Subcutaneous abdominal adipose tissue (tissue), 5 donors: ENCODE results near the gene ATXN7L1.

Source experiments
- H3K27ac ChIP-seq: one replicate; pipeline ENCODE4 v1.7.0; 2013; ENCODE audit warnings: low read depth, mild to moderate bottlenecking, inconsistent platforms, low read length, moderate library complexity
- H3K27me3 ChIP-seq, 5 donors: one replicate each; pipeline ENCODE4 v1.7.0; 2013; ENCODE audit warnings: low read length in 5 of 5, inconsistent platforms in 1 of 5; ENCODE audit not compliant: control insufficient read depth in 5 of 5, insufficient read depth in 4 of 5
- H3K36me3 ChIP-seq, 5 donors: one replicate each; pipeline ENCODE4 v1.7.0; 2013; ENCODE audit warnings: low read length in 5 of 5; ENCODE audit not compliant: control insufficient read depth in 5 of 5, insufficient read depth in 5 of 5
- H3K4me1 ChIP-seq, 5 donors: one replicate each; pipeline ENCODE4 v1.7.0; 2013; ENCODE audit warnings: low read length in 5 of 5, mild to moderate bottlenecking in 3 of 5, moderate library complexity in 1 of 5; ENCODE audit not compliant: control insufficient read depth in 5 of 5, insufficient read depth in 5 of 5
- H3K4me3 ChIP-seq, 5 donors: one replicate each; pipeline ENCODE4 v1.7.0; 2013; ENCODE audit warnings: low read length in 5 of 5, low read depth in 1 of 5
- H3K9ac ChIP-seq, 5 donors: one replicate each; pipeline ENCODE4 v1.7.0; 2013; ENCODE audit warnings: low read length in 5 of 5, mild to moderate bottlenecking in 4 of 5, moderate library complexity in 3 of 5
- H3K9me3 ChIP-seq, 5 donors: one replicate each; pipeline ENCODE4 v1.7.0; 2013; ENCODE audit warnings: low read length in 5 of 5; ENCODE audit not compliant: control insufficient read depth in 5 of 5
- donor health status: healthy.
- donor health status: healthy.
- donor health status: healthy.
- donor health status: healthy.
- donor health status: healthy.

Gene ATXN7L1

DNA sequence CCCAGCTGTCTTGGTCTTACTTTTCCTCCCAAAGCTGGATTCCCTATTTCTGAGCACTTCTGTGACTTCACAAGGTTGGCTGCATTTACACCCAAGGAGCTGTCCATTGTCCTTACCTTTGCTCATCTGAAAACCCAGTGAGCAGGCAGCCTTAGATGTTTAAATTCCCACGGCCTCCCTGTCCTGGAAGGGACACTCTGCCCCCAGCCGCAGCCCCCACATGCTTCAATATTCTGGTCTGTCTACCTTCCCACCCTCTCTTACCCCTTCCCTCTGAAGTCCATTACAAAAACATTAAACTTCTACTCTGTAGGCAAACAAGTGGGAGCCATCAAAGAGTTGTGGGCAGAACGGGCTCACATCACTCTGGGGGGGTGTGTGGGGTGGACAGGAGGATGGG is 221.3 kb downstream of the ATXN7L1 start:
- no peaks in the 10 kb centered on the region for H3K27me3 ChIP-seq
- H3K4me1 ChIP-seq = peaks cover 6 to 17% (median 13%) of the 10 kb centered on the region in 5 donors
- H3K4me3 ChIP-seq = no peak overlapping the region
- H3K9ac ChIP-seq = no peak overlapping the region
- H3K36me3 ChIP-seq = peaks cover 0 to 18% (median 8%) of the 10 kb centered on the region in 5 donors
- no peaks in the 10 kb centered on the region for H3K9me3 ChIP-seq
- no peak overlapping the region for H3K27ac ChIP-seq

DNA sequence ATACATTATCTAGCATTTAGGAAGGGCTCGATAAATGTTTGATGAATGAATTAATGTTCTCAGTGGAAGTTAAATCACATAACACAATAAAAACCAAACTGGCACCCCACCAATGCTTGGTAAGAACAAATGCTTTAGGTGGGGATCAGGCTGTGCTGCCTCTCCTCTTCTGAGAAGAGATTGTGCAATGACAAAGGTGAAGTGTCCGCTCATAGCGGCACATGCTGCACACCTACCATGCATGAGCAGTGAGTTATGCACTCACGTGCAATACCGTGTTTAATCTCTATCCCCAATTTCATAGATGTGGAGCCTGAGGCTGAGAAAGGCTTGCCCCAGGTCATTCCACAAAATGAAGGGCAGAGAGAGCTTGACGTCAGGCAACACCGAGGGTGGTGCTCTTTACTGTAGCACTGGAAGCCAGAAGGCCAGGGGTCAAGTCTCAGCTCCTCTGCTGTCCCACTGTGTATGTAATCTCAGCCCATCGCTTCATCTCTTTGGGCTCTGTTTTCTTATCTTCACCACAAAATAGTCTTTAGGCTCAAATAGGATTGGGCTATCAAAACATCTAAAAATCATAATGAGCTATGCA is 222.2 kb downstream of the ATXN7L1 start:
- Histone ChIP-seq H3K27ac (no peak overlapping the region), H3K4me1 (peaks cover 6 to 17% (median 13%) of the 10 kb centered on the region in 5 donors), H3K4me3 (no peak overlapping the region)

DNA sequence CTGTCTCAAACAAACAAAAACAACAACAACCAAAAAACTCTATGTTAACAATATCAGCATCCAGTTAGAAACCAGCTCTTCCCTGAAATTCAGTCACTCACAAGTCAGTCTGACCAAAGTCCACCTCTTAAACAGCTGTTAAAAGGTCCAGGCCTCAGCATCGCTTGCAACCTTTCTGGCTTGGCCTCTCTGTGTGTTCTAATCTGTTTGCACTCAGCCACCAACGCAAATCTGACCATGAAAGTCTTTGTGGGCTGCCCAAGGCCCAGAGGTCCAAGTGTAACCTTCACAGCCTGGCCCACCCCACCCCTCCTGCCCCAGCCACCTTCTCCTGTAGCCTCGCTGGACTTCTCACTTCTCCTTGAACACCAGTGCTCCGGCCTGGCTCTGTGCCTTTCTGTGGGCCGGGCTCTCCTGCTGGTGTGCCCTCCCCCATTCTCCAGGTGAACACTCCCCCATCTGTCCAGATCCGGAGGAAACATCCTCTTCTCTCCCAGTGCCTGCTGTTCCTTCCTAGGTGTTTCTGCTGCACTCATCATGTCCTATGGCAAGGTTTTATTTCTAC is 222.9 kb downstream of the ATXN7L1 start:
- H3K36me3 ChIP-seq = peaks cover 0 to 18% (median 3%) of the 10 kb centered on the region in 5 donors
- H3K9ac ChIP-seq = no peak overlapping the region
- no peak overlapping the region for H3K4me3 ChIP-seq
- H3K9me3 ChIP-seq = no peaks in the 10 kb centered on the region
- no peak overlapping the region for H3K27ac ChIP-seq
- peaks cover 6 to 17% (median 13%) of the 10 kb centered on the region in 5 donors for H3K4me1 ChIP-seq
- no peaks in the 10 kb centered on the region for H3K27me3 ChIP-seq

More for the DNA sequence above, 222.2 kb downstream of the ATXN7L1 start:
- no peaks in the 10 kb centered on the region for H3K9me3 ChIP-seq
- no peaks in the 10 kb centered on the region for H3K27me3 ChIP-seq
- H3K36me3 ChIP-seq = peaks cover 0 to 17% (median 5%) of the 10 kb centered on the region in 5 donors
- H3K9ac ChIP-seq = no peak overlapping the region

DNA sequence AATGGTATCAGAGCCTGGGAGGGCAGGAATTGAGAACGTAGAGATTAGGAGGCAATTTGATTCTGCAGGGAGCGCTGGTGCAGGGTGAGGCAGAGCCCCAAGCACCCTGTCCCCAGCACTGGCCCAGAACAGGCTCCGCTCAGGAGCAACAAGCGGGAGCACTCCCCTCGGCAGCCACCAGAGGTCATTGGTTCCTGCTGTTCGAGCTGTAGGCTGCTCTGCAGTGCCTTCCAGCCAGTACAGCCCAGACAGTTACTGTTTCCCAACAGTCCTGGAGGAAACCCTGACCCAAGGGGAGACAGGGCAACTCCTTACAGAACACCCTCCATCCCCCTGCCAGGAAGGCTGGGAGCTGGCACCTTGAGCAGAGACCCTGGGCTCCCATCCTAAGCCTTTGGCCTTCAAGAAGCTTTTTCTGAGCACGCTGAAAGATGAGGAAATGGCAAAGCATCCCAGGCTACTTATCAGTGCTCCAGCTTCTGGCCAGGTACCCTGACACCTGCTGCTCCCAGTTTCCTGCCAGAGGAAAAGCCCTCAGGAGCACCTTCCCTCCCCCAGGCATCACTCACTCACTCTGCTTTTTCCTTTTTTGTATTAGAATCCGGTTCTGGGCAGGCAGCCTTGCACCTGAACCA is 223.9 kb downstream of the ATXN7L1 start:
- no peak overlapping the region for H3K27ac ChIP-seq
- H3K4me3 ChIP-seq = no peak overlapping the region
- H3K4me1 ChIP-seq = peaks cover 6 to 22% (median 13%) of the 10 kb centered on the region in 5 donors
- H3K9me3 ChIP-seq = no peaks in the 10 kb centered on the region
- H3K27me3 ChIP-seq = no peaks in the 10 kb centered on the region
- peaks cover 0 to 18% (median 3%) of the 10 kb centered on the region in 5 donors for H3K36me3 ChIP-seq
- no peak overlapping the region for H3K9ac ChIP-seq

DNA sequence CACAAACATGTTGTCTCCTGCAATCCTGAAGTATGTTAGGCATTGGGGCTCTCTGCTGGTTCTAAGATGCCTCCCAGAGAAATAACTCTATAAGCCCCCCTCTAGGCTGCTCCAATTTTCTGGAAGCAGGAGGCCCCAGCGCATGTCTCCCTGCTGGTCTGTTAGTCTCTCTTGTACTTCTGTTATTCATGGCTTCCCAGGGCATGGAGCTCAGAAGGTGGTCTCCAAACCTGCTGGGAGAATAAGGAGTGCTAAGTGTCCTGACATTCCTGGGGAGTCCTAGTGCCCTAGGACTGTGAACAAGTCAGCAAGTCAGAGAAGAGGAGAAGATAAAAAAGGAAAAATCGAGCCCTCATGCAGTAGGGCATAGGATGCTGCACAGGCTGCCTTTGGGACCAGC is 224.6 kb downstream of the ATXN7L1 start:
- Histone ChIP-seq H3K36me3 (peaks cover 0 to 18% (median 3%) of the 10 kb centered on the region in 5 donors), H3K27ac (no peak overlapping the region), H3K9me3 (no peaks in the 10 kb centered on the region), H3K4me1 (peaks cover 6 to 22% (median 13%) of the 10 kb centered on the region in 5 donors), H3K9ac (no peak overlapping the region), H3K27me3 (no peaks in the 10 kb centered on the region), H3K4me3 (no peak overlapping the region)

DNA sequence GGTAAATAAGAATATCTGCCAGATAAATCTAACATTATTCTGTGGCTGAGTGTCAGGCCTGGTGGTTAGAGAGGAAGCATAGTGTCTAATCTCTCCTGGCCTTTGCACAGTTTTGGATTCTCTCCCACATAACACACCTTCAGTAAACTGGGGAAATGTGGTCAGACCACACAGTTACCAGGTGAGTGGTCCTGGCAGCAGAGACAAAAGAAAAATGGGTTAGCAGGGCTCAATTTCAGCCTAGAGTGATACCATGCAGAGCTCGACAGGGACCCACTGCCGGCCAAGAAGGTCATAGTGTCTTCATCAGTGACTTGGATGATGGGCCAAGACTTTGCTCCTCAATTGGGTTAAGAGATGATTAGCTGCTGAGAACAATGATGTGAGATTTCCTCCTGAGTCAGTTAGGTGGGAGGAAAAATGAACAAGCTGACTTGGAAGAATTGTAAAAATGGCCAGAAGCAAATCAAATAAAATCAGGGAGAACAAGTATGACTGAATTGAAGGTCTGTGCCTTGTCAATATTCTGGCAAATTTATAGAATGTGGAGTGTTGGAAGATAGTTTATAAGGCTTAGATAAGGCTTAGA is 225.9 kb downstream of the ATXN7L1 start:
- H3K27ac ChIP-seq = no peak overlapping the region
- H3K4me1 ChIP-seq = peaks cover 4 to 13% (median 6%) of the 10 kb centered on the region in 5 donors
- no peak overlapping the region for H3K9ac ChIP-seq
- H3K4me3 ChIP-seq = no peak overlapping the region
- H3K9me3 ChIP-seq = no peaks in the 10 kb centered on the region
- no peaks in the 10 kb centered on the region for H3K27me3 ChIP-seq
- H3K36me3 ChIP-seq = peaks cover 0 to 18% (median 3%) of the 10 kb centered on the region in 5 donors

DNA sequence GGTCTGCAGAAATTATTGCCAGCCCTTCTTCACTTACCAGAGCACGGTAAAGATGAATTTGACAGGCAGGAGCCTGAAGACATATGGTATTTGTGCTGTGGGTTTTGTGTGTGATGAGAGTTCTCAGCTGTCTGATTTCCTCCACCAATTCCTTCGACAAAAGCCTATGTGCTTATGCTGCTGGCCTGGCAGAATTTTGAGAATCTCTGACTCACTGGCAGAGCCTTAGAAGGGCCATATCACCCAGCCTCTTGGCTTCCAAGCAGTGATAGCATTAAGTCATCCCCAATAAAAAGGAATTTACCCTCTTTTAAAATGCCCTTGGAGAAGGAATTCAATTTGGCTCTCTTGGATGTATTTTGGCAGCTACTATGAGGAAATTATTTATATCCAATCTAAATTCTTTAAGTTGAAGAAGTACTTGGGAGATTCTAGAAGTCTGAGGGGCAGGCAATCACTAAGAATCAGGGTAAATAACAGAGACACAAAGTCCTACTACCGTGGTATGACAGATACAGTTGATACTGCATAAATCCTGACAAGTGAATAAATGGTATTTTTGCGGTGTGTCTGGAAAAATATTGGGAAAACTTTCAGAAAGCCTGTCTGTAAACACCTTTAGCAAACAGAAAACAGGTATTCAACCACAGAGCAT is 226.5 kb downstream of the ATXN7L1 start:
- Histone ChIP-seq H3K9ac (no peak overlapping the region), H3K27ac (no peak overlapping the region), H3K36me3 (peaks cover 0 to 18% (median 3%) of the 10 kb centered on the region in 5 donors), H3K9me3 (no peaks in the 10 kb centered on the region), H3K4me1 (peaks cover 0 to 10% (median 3%) of the 10 kb centered on the region in 5 donors), H3K27me3 (no peaks in the 10 kb centered on the region), H3K4me3 (no peak overlapping the region)

DNA sequence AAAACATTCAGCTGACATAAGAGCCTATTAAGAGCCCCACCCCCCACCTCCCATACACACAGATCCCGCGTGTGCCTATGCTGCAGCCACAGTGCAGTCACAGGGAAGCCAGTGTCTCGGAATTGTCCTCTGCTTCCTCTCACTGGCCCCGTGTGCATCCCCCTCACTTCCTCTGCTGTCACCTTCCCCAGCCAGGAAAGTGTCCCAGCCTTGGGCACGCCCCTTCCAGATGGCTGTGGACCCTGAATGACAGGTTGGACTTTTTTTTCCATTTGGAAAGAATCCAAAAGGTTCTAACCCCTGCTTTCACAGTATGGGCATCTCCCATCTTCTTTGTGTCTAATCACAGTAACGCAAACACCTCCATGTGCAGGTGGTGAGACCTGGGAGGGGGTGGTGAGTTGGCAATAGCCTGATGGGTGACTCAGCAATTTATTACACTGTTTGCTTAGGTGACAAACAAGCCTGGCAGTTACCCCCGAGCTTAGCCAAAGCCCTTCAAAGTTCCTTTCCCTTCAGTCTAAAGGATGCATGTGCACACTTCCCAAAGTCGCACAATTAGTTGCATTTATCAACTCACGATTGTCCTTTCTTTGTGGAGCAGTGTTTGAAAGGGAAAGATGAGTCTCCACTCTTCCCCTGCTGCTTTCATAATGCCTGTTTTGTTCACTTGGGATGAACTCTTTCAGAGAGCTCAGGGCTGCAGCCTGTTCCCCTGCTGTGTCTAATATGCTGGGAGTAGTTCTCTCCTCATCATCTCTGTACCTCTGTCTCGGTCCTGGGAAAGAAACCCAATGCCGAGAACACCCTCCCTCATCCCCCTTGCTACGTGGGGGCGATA is 227.6 kb downstream of the ATXN7L1 start:
- Histone ChIP-seq H3K9ac (no peak overlapping the region), H3K9me3 (no peaks in the 10 kb centered on the region)

DNA sequence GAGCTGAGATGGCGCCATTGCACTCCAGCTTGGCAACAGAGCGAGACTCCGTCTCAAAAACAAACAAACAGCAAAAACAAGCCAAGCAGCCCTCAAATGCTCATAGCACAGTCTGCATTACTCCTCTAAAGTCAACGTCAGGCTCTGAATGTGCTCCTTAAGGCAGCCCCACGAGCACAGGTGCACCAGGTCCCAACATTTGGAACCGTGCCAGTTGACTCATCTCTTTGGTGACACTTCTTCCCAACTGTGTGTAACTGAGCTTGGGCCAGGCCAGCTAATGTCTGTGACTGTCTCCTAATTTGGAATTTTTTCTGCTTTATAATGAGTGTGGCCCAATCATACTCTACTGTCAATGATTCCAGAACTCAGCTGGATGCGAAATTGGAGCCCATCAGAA is 228.8 kb downstream of the ATXN7L1 start:
- no peak overlapping the region for H3K27ac ChIP-seq
- no peaks in the 10 kb centered on the region for H3K27me3 ChIP-seq
- H3K9ac ChIP-seq = no peak overlapping the region
- H3K4me3 ChIP-seq = no peak overlapping the region
- H3K36me3 ChIP-seq = peaks cover 0 to 23% (median 6%) of the 10 kb centered on the region in 5 donors
- H3K9me3 ChIP-seq = no peaks in the 10 kb centered on the region
- peaks cover 0 to 10% (median 2%) of the 10 kb centered on the region in 5 donors for H3K4me1 ChIP-seq

More for the DNA sequence above, 227.6 kb downstream of the ATXN7L1 start:
- Histone ChIP-seq H3K27me3 (no peaks in the 10 kb centered on the region), H3K36me3 (peaks cover 0 to 15% (median 3%) of the 10 kb centered on the region in 5 donors), H3K4me3 (no peak overlapping the region), H3K4me1 (peaks cover 0 to 10% (median 3%) of the 10 kb centered on the region in 5 donors), H3K27ac (no peak overlapping the region)
